ENCODE data around the gene AMZ2.
A peak's percentile ranks its signal among the peaks of the same experiment; 100 is the strongest.

AMZ2 gene

GRCh38 chr17:68292689-68293040, 44.8 kb downstream of the AMZ2 start:
- no peak for TF ChIP-seq CTCF (IDR thresholded peaks at IDR 0.05; ENCODE audit: low read depth, low read length, missing control alignments)
- peak overlapping the region; percentile 91 for H3K4me3 ChIP-seq (ENCODE audit: low read depth, low read length)
- DNase-seq (ENCODE audit: low read depth), result no peak

- H3K4me3 ChIP-seq (ENCODE audit: low read depth, low read length), result no peak overlapping the region
- no peak for TF ChIP-seq CTCF (IDR thresholded peaks at IDR 0.05; ENCODE audit: low read depth, low read length, missing control alignments)
Measured at GRCh38 chr17:68293490-68294195, 45.8 kb downstream of the AMZ2 start.

GRCh38 chr17:68294196-68294555, 46.3 kb downstream of the AMZ2 start:
- no peak overlapping the region for H3K4me3 ChIP-seq (ENCODE audit: low read depth, low read length)
- no peak for DNase-seq (ENCODE audit: low read depth)
- no peak for TF ChIP-seq CTCF (IDR thresholded peaks at IDR 0.05; ENCODE audit: low read depth, low read length, missing control alignments)

More at GRCh38 chr17:68293490-68294195, 45.8 kb downstream of the AMZ2 start:
- no peak for DNase-seq (ENCODE audit: low read depth)

- H3K4me3 ChIP-seq (ENCODE audit: low read depth, low read length), result no peak overlapping the region
- TF ChIP-seq CTCF (IDR thresholded peaks at IDR 0.05; ENCODE audit: low read depth, low read length, missing control alignments), result no peak
- no peak for DNase-seq (ENCODE audit: low read depth)
Measured at GRCh38 chr17:68294617-68295016, 46.8 kb downstream of the AMZ2 start.

GRCh38 chr17:68295086-68295485, 47.2 kb downstream of the AMZ2 start:
- no peak for TF ChIP-seq CTCF (IDR thresholded peaks at IDR 0.05; ENCODE audit: low read depth, low read length, missing control alignments)
- DNase-seq (ENCODE audit: low read depth), result no peak
- no peak overlapping the region for H3K4me3 ChIP-seq (ENCODE audit: low read depth, low read length)

GRCh38 chr17:68296217-68297191, 48.7 kb downstream of the AMZ2 start:
- no peak for DNase-seq (ENCODE audit: low read depth)
- no peak overlapping the region for H3K4me3 ChIP-seq (ENCODE audit: low read depth, low read length)
- no peak for TF ChIP-seq CTCF (IDR thresholded peaks at IDR 0.05; ENCODE audit: low read depth, low read length, missing control alignments)
